B cell (primary cell): Measurements from ENCODE around the gene B4GALT1. TPM values are rescaled to one million over a fixed set of nuclear protein-coding genes. Genes with fewer than 3 reads are reported as not detected.

Experiments used
- ATAC-seq: fragments of 200-7000 bp; cut with Tn5 transposase; one replicate; pipeline ENCODE4 v1.10.0; 2021; ENCODE audit warnings: low read depth, mild to moderate bottlenecking, moderate number of reproducible peaks, moderate library complexity
- CTCF ChIA-PET: fragments of 350-600 bp; sonication (Branson Sonifier 250); formaldehyde crosslinking; loops from one replicate; lab custom pipeline; 2021; ENCODE audit warnings: antibody characterized with exemption, inconsistent platforms; lab: Charles Lee
- POLR2A ChIA-PET: fragments of 350-600 bp; sonication (Branson Sonifier 250); formaldehyde crosslinking; loops from one replicate; lab custom pipeline; 2021; ENCODE audit warnings: antibody characterized with exemption; lab: Charles Lee
- DNase-seq: peaks from one replicate; pipeline ENCODE4 v3.0.0; 2013
- H2AFZ ChIP-seq: 2 replicates; pipeline ENCODE4 v1.6.1; 2012; ENCODE audit warnings: mild to moderate bottlenecking, low read depth, low read length; ENCODE audit not compliant: insufficient read depth, poor library complexity, severe bottlenecking
- H3K27ac ChIP-seq, 2 donors: 1 replicate in 1 of 2; 2 replicates in 1 of 2; pipeline ENCODE4 v1.5.1; 2012 to 2013; ENCODE audit warnings: low read length in 2 of 2, mild to moderate bottlenecking in 2 of 2, moderate library complexity in 1 of 2
- H3K27me3 ChIP-seq, 4 experiments: fragments of 200-600 bp in 1 of 4; sonication (generic) in 1 of 4; replicated peaks in 1 of 4; 1 replicate in 2 of 4; 2 replicates in 2 of 4; pipeline versions ENCODE4 v1.6.1 to v1.7.0; 2013 to 2016; ENCODE audit warnings: low read length in 3 of 4, mild to moderate bottlenecking in 2 of 4, mixed read lengths in 1 of 4, moderate library complexity in 1 of 4; ENCODE audit not compliant: insufficient read depth in 4 of 4, control insufficient read depth in 3 of 4; ENCODE audit errors: control extremely low read depth in 1 of 4
- H3K36me3 ChIP-seq, 2 experiments: replicated peaks in 1 of 2; 1 replicate in 1 of 2; 2 replicates in 1 of 2; pipeline versions ENCODE4 v1.6.1 to v1.7.1; 2013; ENCODE audit warnings: low read length in 1 of 2; ENCODE audit not compliant: insufficient read depth in 2 of 2, control insufficient read depth in 1 of 2; ENCODE audit errors: control extremely low read depth in 1 of 2, extremely low read depth in 1 of 2
- H3K4me1 ChIP-seq, 2 donors: fragments of 200-600 bp in 1 of 2; sonication (generic) in 1 of 2; 1 replicate in 1 of 2; 2 replicates in 1 of 2; pipeline versions ENCODE4 v1.5.1 to v1.6.1; 2013 to 2017; ENCODE audit warnings: low read length in 2 of 2; ENCODE audit not compliant: control insufficient read depth in 2 of 2, insufficient read depth in 2 of 2
- H3K4me2 ChIP-seq: replicated peaks from 2 replicates; pipeline ENCODE3; 2012; ENCODE audit warnings: mild to moderate bottlenecking, low read depth, low read length; ENCODE audit not compliant: poor library complexity, severe bottlenecking
- H3K4me3 ChIP-seq, 5 experiments: fragments of 200-600 bp in 1 of 5; sonication (generic) in 1 of 5; 1 replicate in 3 of 5; 2 replicates in 2 of 5; pipeline versions ENCODE4 v1.5.1 to v1.7.0; 2011 to 2016; ENCODE audit warnings: low read length in 4 of 5, mild to moderate bottlenecking in 4 of 5, low read depth in 2 of 5, control low read depth in 1 of 5, moderate library complexity in 1 of 5; ENCODE audit not compliant: insufficient read depth in 1 of 5; ENCODE audit errors: control extremely low read depth in 1 of 5, extremely low read depth in 1 of 5
- H3K79me2 ChIP-seq: fragments of 200-600 bp; sonication (generic); one replicate; pipeline ENCODE4 v1.6.0; 2016; ENCODE audit warnings: low read length; ENCODE audit not compliant: control insufficient read depth, insufficient read depth
- H3K9ac ChIP-seq: fragments of 200-600 bp; sonication (generic); 2 replicates; pipeline ENCODE4 v1.6.1; 2017; ENCODE audit warnings: mild to moderate bottlenecking, low read length, moderate library complexity
- H3K9me3 ChIP-seq, 3 donors: one replicate each; pipeline versions ENCODE4 v1.6.1 to v1.7.1; 2013; ENCODE audit warnings: low read length in 2 of 3; ENCODE audit not compliant: control insufficient read depth in 2 of 3, insufficient read depth in 1 of 3; ENCODE audit errors: control extremely low read depth in 1 of 3
- H4K20me1 ChIP-seq: 2 replicates; pipeline ENCODE4 v1.6.0; 2012; ENCODE audit warnings: mild to moderate bottlenecking, low read length; ENCODE audit not compliant: insufficient read depth, control insufficient read depth, poor library complexity, severe bottlenecking
- H3K27ac Mint-ChIP-seq: one replicate; pipeline ENCODE4 v1.8.0; 2021; ENCODE audit warnings: mixed read lengths
- H3K27me3 Mint-ChIP-seq: one replicate; pipeline ENCODE4 v1.8.0; 2021; ENCODE audit warnings: mixed read lengths
- H3K4me1 Mint-ChIP-seq: one replicate; pipeline ENCODE4 v1.8.0; 2021; ENCODE audit warnings: mixed read lengths
- H3K4me3 Mint-ChIP-seq: one replicate; pipeline ENCODE4 v1.8.0; 2021; ENCODE audit warnings: mixed read lengths
- H3K9me3 Mint-ChIP-seq: one replicate; pipeline ENCODE4 v1.8.0; 2022; ENCODE audit warnings: mixed read lengths; ENCODE audit not compliant: insufficient read depth
- EZH2 ChIP-seq: IDR thresholded peaks from 2 replicates; pipeline ENCODE4 v1.6.1; 2012; ENCODE audit warnings: borderline replicate concordance, low read depth, mild to moderate bottlenecking, moderate library complexity, low read length; ENCODE audit not compliant: insufficient read depth, poor library complexity, severe bottlenecking
- WGBS: methylation state at CpG from one replicate; pipeline ENCODE4 v1.1.5; 2013; ENCODE audit warnings: missing lambda C conversion rate; ENCODE audit not compliant: insufficient coverage; 5-methylcytosine and 5-hydroxymethylcytosine counted together
- intact Hi-C: fragments of 100-400 bp; cut with micrococcal nuclease; formaldehyde crosslinking; loops from one replicate; pipeline ENCODE4 v1.10.0; 2022
- polyA plus RNA-seq: library from polyadenylated mRNA; depleted of rRNA; stranded (reverse); fragments of >200 nt; gene quantifications from 2 replicates; pipeline ENCODE4 v1.2.3, GENCODE V29; 2012
- total RNA-seq, 2 donors: library from RNA; stranded (reverse); fragments of 120-200 nt in 1 of 2; gene quantifications; 1 replicate in 1 of 2; 2 replicates in 1 of 2; pipeline versions ENCODE4 v1.2.3 to v1.2.4, GENCODE V29; 2013 to 2022
- TF ChIP-seq, protein P1 (sequence below): fragments of 200-600 bp; IDR thresholded peaks from one replicate; pipeline ENCODE4 v1.8.0; 2022; ENCODE audit warnings: antibody characterized with exemption, mild to moderate bottlenecking

Gene B4GALT1
- total and polyA plus RNA-seq, 2 donors (not counting 1 experiment from before 2014, with no cell fraction given): 49.2 to 201 TPM

DNA sequence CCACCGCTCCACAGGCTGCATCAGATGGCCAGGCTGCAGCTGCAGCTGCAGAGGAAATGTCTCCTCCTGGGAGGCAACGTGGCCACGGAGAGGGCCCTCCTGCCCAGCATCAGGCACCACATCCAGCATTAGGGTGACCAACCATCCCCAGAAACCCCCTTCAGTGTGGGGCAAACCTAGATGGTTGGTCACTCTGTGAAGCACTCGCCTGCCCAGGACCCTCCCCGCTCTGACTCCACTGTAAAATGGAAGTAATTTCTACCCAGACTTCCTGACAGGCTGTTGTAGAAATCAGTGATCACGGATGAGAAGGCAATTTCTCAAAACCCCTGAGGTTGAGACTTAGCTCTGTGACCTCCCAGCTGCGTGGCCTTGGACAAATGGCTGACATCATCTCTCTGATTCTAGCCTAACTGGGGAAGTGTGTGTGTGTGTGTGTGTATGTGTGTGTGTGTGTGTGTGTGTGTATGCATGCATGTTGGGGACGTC lies 31.6 kb downstream of the B4GALT1 start:
- Mint-ChIP-seq H3K4me3 (peak overlapping the region; percentile 53), H3K27me3 (no peaks in the 10 kb centered on the region), H3K27ac (peak overlapping the region; percentile 93), H3K4me1 (peaks cover 92% of the 10 kb centered on the region), H3K9me3 (no peaks in the 10 kb centered on the region)
- H3K79me2 ChIP-seq: peaks cover 95% of the 10 kb centered on the region
- peak; percentile 67 for ATAC-seq
- peaks cover 17% of the 10 kb centered on the region for H4K20me1 ChIP-seq
- peak overlapping the region in 1 of 5 experiments; percentile 43 for H3K4me3 ChIP-seq
- H3K9ac ChIP-seq: peak overlapping the region; percentile 27
- peak overlapping the region; percentile 87 for H3K27ac ChIP-seq
- peak overlapping the region; percentile 2 for H2AFZ ChIP-seq
- H3K9me3 ChIP-seq: no peaks in the 10 kb centered on the region
- peak; percentile 59 for DNase-seq
- H3K27me3 ChIP-seq: no peaks in the 10 kb centered on the region
- 4% methylated on average over 6 of the region's 8 CpGs for WGBS
- H3K4me1 ChIP-seq: peaks cover 79 to 88% of the 10 kb centered on the region in 2 donors
- H3K36me3 ChIP-seq: peaks cover 0 to 45% of the 10 kb centered on the region in 2 experiments
- intact Hi-C loops: no loop called here
- H3K4me2 ChIP-seq: peak overlapping the region; percentile 68
- TF ChIP-seq, protein P1, sequence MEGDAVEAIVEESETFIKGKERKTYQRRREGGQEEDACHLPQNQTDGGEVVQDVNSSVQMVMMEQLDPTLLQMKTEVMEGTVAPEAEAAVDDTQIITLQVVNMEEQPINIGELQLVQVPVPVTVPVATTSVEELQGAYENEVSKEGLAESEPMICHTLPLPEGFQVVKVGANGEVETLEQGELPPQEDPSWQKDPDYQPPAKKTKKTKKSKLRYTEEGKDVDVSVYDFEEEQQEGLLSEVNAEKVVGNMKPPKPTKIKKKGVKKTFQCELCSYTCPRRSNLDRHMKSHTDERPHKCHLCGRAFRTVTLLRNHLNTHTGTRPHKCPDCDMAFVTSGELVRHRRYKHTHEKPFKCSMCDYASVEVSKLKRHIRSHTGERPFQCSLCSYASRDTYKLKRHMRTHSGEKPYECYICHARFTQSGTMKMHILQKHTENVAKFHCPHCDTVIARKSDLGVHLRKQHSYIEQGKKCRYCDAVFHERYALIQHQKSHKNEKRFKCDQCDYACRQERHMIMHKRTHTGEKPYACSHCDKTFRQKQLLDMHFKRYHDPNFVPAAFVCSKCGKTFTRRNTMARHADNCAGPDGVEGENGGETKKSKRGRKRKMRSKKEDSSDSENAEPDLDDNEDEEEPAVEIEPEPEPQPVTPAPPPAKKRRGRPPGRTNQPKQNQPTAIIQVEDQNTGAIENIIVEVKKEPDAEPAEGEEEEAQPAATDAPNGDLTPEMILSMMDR: no peak
- no peak for TF ChIP-seq EZH2
- CTCF ChIA-PET: interaction anchor here (0.8 to 3.3 kb wide), 8 partner anchors 9 to 91 kb away, joined by 3 to 21 read pairs (median 4); partner anchors contain the start of gene B4GALT1
- POLR2A ChIA-PET: interaction anchor here (0.6 to 1.8 kb wide), 9 partner anchors 10 to 155 kb away, joined by 3 to 15 read pairs (median 4); partner anchors contain the start of genes B4GALT1 and NFX1

DNA sequence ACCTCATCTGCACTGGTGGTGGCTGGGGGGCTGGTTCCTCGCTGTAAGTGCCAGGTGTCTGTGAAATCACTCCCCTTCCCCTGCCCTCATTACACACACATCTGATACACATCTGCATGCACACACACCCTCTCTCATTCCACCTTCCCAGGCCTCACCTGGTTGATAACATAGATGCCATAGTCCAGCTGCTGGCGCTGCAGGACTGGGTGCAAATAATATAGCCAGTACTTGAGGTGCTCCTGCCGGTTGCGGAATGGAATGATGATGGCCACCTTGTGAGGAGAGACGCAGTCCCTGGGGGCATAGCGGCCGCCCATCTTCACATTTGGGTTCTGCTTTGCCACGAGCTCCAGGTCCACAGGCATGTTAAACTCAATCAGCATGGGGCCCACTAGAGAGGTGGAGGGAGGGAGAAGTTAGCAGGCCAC lies 32.1 kb downstream of the B4GALT1 start:
- Histone ChIP-seq H3K27ac (peak overlapping the region; percentile 87), H2AFZ (no peak overlapping the region), H3K79me2 (peaks cover 93% of the 10 kb centered on the region), H4K20me1 (peaks cover 17% of the 10 kb centered on the region), H3K4me3 (peak overlapping the region in 1 of 5 experiments; percentile 43), H3K36me3 (peaks cover 0 to 49% of the 10 kb centered on the region in 2 experiments), H3K9ac (no peak overlapping the region), H3K4me2 (peak overlapping the region; percentile 68), H3K27me3 (no peaks in the 10 kb centered on the region), H3K4me1 (peaks cover 79 to 88% of the 10 kb centered on the region in 2 donors), H3K9me3 (no peaks in the 10 kb centered on the region)
- intact Hi-C loops: no loop called here
- H3K4me3 Mint-ChIP-seq: peak overlapping the region; percentile 53
- no peak for ATAC-seq
- WGBS: 84% methylated on average over 7 of the region's 8 CpGs
- TF ChIP-seq EZH2: no peak
- TF ChIP-seq, protein P1: no peak
- no peaks in the 10 kb centered on the region for H3K27me3 Mint-ChIP-seq
- peak overlapping the region; percentile 93 for H3K27ac Mint-ChIP-seq
- peaks cover 93% of the 10 kb centered on the region for H3K4me1 Mint-ChIP-seq
- ChIA-PET CTCF (interaction anchor here (0.8 to 3.3 kb wide), 6 partner anchors 9 to 91 kb away, joined by 3 to 21 read pairs (median 4); partner anchors contain the start of gene B4GALT1), POLR2A (interaction anchor here (0.6 to 1.8 kb wide), 8 partner anchors 9 to 155 kb away, joined by 3 to 15 read pairs (median 4); partner anchors contain the start of genes B4GALT1 and NFX1)
- no peak for DNase-seq
- no peaks in the 10 kb centered on the region for H3K9me3 Mint-ChIP-seq
